GM19035 (cell line): ENCODE results near the gene HSPB1.
"Not testable (repeated sequence)": the region's sequence is repeated elsewhere in the genome, so short reads cannot be mapped to it uniquely, and the experiment has no call there.

ENCODE experiments used
- ATAC-seq: cut with Tn5 transposase; IDR thresholded peaks from one replicate; pipeline ENCODE4 v1.9.1; 2021; ENCODE audit not compliant: unreplicated experiment

The HSPB1 gene

DNA sequence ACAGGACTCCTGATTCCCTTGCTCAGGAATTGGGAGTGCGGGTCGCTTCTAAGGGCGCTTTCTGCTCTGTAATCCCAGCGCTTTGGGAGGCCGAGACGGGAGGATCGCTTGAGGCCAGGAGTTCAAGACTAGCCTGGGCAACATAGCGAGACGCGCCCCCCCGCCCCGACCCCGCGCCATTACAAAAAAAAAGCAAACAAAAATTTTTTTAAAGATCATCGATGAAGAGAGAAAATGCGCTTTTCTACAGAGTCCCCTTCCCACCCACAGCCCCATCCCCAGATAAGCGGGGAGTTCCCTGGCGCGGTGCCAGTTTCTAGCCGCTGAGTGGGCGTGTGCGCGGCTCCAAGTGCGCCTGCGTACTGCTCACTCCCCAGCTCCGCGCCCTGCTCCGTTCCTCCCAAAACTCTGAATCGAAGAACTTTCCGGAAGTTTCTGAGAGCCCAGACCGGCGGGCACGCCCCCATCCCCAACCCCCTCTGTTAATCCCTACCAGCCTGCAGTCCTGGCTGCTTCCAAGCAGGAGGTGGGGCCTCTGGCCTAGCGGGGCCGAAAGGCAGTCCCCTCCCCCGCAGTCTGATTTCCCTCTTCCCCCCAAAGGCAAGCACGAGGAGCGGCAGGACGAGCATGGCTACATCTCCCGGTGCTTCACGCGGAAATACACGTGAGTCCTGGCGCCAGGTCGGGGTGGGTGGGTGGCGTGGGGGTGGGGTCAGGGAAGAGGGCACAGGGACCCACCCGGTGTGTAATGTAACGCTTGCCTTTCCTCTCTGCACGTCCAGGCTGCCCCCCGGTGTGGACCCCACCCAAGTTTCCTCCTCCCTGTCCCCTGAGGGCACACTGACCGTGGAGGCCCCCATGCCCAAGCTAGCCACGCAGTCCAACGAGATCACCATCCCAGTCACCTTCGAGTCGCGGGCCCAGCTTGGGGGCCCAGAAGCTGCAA, 1.0 kb downstream of the HSPB1 start:
- ATAC-seq = peak; percentile 47

DNA sequence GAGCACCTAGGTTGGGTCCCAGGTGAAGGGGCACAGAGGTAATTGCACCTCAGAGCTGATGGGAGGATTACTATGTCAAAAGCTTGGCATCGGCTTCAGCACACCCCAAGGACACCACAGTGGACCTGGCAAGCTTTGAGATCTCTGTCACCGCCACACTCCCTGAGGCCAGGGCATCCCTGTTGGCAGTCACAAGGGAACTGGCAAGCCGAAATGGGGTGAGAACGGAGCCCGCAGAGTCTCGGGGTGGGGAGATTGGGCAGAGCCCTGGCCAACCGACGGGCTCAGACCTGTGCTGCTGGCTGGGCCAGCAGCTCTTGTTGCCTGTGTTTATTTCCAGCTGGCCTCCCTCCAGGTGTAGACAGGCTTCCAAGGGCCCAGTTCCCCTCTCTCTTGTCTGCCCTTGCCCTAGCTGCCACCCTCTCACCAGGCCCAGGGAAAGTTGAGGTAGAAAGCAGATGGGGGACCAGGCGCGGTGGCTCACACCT, 2.5 kb downstream of the HSPB1 start:
- ATAC-seq = no peak

DNA sequence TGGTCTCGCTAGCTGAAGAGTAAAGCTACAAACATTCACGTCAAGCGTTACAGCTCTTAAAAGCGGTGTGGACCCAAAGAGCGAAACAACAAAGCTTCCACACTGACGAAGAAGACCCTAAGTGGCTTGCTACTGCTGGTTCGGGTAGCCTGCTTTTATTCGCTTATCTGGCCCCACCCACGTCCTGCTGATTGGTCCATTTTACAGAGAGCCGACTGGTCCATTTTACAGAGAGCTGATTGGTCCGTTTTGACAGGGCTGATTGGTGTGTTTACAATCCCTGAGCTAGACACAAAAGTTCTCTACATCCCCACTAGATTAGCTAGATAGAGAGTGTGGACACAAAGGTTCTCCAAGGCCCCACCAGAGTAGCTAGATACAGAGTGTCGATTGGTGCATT, 6.4 kb downstream of the HSPB1 start:
- ATAC-seq = not testable (repeated sequence)

DNA sequence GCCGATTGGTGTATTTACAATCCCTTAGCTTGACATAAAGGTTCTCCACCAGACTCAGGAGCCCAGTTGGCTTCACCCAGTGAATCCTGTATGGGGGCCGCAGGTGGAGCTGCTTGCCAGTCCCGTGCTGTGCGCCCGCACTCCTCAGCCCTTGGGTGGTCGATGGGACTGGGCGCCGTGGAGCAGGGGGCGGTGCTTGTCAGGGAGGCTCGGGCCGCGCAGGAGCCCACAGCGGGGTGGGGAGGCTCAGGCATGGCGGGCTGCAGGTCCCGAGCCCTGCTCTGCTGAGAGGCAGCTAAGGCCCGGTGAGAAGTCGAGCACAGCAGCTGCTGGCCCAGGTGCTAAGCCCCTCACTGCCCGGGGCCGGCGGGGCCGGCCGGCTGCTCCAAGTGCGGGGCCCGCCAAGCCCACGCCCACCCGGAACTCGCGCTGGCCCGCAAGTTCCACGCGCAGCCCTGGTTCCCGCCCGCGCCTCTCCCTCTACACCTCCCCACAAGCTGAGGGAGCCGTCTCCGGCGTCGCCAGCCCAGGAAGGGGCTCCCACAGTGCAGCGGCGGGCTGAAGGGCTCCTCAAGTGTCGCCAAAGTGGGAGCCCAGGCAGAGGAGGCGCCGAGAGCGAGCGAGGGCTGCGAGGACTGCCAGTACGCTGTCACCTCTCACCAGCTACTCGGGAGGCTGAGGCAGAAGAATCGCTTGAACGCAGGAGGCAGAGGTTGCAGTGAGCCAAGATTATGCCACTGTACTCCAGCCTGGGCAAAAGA, 7.0 kb downstream of the HSPB1 start:
- not testable (repeated sequence) for ATAC-seq

DNA sequence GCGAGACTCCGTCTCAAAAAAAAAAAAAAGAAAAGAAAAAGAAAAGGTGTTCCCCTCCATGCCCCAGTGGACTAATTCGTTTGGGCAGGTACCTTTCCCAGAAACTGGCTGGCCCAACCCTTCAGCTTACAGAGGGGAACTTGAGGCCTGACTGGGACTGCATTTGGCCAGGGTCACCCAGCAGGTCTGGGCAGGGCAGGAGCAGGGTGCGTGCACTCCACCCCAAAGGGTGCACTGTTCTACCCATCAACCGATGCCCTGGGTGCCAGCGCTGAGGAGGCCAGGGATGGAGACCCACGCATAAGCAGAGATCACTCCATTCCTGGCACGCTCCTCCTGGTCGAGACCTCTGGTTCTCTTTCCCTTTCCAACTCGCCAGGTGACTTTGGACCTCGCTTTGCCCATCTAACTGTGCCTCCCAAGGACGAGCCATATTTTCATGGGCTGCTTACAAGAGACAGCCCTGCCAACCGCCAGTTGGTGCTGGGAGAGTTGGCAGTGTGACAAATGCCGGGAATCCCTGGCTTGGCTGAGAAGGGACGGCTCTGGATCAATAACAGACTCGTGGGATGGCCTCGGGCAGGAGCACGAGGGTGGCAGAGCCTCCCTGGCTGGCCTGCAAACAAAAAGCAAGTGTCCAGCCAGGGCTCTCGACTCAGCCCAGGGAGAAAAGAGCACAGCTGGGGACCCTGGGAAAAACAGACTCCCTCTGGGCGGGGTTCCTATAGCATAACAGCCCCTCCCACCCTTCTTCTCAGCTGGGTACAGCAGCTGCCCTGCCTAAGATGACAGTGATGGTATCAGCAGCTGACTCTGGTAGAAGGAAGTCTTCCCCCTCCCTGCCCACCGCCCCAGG, 7.9 kb downstream of the HSPB1 start:
- ATAC-seq = no peak

DNA sequence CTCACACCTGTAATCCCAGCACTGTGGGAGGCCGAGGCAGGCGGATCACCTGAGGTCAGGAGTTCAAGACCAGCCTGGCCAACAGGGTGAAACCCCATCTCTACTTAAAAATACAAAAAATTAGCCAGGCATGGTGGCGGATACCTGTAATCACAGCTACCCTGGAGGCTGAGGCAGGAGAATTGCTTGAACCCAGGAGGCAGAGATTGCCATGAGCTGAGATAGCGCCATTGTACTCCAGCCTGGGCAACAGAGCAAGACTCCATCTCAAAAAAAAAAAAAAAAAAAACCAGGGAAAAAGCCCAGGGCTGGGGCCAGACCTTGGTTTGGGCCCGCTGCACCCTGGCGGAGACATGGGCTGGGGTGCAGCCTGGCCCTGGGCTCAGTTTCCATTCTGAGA, 9.4 kb downstream of the HSPB1 start:
- ATAC-seq = not testable (repeated sequence)

DNA sequence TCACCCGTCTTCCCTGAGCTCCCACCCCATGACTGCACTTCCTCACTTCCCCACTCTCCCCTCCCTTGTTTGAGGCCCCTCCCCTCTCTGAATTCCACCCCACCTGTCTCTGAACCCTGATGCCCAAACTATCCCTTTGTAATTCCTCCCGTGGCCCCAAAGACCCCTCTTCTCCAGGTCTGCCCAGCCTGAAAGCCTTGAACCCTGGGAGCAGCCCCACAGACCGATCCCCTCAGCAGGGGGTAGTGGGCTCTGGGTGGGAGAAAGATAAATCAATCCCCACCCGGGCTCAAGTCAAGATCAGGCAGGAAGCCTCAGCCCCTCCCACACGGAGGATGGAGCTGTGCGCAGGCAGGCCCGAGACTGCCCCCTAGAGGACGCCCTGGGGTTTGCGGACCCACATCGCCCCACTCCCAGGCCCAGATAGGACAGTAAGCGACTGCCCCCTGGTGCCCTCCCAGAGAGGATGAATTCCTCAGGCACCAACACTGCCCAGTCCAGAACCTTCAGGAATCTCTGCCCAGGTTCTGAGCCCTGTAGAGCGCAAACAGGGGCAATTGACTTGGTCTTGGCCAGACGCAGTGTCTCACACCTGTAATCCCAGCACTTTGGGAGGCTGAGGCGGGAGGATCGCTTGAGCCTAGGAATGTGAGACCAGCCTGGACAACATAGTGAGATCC, 11.7 kb downstream of the HSPB1 start:
- ATAC-seq = no peak

DNA sequence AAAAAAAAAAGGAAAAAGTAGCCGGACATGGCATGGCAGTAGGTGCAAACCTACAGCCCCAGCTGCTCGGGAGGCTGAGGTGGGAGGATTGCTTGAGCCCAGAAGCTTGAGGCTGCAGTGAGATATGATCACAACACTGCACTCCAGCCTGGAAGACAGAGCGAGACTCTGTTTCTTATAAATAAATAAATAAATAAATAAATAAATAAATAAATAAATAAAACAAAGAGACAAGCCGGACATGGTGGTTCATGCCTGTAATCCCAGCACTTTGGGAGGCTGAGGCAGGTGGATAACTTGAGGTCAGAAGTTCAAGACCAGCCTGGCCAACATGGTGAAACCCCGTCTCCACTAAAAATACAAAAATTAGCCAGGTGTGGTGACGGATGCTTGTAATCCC, 12.3 kb downstream of the HSPB1 start:
- ATAC-seq = not testable (repeated sequence)

DNA sequence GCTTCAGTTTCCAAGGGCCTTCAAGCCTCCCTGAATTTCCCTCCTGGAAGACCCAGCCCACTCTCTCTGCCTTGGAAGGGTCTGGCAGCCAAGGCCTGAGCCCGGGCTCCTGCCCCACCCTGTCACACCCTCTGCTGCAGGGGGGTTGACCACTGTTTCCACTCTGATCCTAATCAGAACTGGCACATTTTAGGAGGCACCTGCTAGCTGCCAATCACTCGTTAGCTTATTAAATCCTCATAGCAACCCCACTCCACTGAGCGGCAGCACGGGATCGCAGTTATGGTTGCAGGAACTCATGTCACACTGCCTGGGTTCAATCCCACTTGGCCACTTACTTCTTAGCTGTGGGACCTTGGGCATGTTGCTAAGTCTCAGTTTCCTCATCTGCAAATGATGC, 12.9 kb downstream of the HSPB1 start:
- no peak for ATAC-seq

DNA sequence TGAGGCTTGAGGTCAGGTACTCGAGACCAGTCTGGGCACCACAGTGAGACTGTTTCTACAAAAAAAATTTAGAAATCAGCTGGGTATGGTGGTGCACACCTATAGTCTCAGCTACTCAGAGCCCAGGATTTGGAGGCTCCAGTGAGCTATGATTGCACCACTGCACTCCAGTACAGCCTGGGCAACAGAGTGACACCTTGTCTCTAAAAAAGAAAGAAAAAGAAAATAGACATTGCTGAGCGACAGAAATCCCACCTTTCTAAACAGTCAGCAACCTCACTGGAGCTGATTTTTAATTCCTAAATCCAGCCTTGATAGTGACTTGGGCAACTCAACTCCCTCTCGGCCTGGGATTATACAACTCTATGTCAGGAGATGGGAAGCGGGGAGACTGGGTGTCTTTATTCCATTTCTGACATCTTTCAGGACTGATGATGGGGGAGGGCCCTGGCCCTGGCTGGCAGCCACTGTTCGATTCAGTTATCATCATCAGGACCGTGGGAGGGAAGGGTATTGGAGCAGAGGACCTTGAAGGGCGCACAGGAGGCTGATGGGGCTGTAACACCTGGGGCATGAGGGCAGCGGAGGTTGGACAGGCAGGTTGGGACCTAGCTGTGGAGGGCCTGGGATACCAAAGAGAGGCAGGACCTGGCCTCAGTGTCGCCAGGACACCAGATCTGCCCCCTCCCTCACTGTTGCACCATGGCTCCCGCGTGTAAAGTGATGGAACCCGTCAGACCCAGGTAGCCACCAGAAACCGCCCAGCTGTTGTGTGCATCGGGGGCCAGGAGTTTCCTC, 14.7 kb downstream of the HSPB1 start:
- ATAC-seq = no peak

DNA sequence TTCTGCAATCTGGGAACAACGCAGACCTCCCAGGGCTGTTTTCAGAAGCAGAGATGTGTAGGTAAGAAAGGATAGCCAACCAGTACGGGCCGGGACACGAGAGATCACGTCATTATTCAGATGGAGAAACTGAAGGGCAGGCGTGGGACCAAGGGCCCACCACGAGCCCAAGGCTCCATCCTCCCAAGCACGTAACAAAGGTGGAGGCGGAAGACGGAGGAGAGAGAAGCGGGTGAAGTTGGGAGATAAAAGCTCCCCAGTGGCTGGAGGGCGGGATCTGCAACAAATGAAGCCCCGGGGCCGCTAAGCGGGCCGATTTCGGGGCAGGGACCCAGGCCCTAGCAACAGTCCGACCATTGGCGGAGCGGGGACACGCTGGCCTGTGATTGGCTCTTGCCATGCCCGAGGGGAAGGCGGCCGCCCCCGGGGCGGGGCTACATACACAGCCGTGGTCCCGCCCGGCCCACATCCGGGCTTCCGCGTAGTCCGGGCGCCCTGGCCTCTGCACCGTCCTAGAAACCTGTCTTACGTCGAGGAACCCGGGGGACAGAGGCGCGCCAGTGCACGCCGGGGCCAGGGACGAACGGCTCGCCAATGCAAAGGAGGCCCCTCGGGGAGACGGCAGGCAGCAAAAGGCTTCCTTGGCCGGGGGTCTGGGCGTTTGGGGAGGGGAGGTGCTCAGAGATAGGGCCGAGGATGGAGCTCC, 15.5 kb downstream of the HSPB1 start:
- ATAC-seq = peak; percentile 87

DNA sequence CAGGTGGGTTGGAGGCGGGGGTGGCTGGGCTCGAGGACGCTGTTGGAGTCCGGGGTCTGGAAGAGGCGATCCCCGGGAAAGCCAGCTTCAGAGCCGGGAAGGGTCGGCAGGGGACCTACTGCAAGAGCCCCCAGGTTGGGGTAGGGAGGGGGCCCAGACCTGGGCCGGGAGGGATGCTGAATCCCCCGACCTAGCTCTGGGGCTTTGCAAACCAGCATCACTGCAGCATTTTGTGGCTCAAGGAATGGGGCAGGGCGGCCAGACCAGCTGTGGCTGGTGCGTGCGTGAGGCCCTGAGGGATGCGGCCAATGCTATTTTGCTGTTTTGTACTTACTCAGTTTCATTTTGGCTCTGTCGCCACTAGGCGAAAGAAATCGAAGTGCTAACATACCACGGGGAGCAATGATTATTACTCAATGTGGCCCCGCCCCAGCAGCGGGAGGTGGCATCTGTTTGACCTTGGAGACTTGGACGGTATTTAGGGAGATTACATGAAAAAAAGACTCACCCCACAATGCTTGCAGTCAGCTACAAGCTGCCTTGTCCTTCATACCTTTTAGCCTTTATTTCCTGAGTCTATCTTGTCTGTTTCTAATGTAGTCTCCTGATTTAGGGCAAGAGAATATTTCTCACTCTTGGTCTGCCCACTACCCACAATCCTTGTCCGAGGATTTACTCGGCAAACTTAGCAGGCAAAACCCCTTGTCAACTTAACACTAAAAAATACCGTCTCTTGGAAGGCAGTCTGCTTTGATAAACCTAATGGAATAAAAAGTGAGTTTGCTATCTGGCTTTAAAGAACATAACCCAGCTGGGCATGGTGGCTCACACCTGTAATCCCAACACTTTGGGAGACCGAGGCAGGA, 16.2 kb downstream of the HSPB1 start:
- peak; percentile 48 for ATAC-seq

DNA sequence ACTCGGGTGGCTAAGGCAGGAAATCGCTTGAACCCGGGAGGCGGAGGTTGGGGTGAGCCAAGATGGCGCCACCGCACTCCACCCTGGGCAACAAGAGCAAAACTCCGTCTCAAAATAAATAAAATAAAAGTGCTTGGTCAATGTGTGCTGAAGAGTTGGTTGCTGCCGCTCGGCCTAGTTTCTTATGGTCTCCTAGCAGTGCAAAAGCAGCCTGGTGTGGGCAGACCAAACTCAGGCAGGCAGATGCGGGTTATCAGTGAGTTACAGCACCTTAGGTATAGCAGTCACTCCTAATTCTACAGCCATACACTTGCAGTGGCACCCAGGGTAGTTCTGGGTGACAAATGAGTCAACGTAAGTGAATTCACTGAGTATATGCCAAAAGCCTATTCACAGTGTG, 22.6 kb downstream of the HSPB1 start:
- ATAC-seq = no peak

DNA sequence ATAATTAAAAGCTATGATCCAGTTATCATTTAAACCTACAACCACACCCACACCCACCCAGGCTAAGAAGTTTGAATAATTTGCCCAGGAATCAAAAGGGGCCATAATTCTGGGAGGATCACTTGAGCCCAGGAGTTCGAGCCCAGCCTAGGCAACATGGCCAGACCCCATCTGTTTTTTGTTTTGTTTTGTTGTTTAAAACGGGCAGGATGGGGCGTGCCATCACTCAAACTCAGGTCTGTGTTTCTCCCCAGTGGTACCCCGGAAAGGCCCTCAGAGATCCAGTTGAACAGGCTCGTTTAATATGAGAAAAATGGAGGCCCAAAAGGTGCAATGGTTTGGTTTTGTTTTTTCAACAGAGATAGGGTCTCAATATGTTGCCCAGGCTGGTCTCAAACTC, 23.3 kb downstream of the HSPB1 start:
- no peak for ATAC-seq

DNA sequence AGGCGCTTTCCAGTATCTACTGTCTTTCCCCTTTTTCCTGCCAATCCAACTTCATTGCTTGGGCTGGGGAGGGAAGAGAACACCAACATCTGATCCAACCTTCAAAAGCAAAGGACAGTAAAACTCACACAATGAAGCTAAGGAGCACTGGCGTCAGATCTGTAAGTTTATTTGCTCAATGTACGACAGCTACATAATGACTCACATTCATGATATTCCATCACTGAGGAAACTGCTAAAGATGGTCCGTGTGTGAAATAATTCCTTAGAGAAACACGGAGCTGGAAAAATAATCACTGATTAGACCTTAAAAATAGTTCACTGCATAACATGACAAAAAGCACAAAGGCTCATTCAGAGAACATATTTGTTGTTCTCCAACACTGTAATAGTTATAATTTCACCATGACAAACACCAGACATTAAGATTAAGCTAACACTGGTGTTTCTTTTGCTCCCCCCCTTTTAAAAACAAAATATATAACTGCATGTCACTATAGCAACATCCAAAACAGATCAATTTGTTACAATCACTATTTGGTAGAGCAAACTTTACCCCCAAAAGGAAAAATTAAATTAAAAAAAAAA, 24.3 kb downstream of the HSPB1 start:
- no peak for ATAC-seq

DNA sequence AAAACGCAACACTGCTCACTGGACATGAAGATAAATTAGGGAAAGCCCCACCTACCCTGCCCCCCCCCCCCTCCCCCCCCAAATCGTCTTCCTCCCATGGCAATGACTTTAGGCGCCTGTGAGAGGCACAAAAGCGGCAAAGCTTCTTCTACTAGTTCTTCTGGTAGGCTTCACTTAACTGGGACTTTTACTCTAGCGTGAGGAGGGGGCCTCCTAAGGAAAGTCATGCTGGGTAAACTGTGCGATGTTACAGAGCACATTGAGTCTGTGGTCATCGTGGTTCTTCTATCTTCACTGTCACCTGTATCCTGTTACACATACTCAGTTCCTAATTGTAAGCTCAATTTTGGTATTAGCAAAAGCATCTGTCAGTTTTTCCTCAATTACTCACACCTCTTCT, 25.1 kb downstream of the HSPB1 start:
- ATAC-seq = no peak

DNA sequence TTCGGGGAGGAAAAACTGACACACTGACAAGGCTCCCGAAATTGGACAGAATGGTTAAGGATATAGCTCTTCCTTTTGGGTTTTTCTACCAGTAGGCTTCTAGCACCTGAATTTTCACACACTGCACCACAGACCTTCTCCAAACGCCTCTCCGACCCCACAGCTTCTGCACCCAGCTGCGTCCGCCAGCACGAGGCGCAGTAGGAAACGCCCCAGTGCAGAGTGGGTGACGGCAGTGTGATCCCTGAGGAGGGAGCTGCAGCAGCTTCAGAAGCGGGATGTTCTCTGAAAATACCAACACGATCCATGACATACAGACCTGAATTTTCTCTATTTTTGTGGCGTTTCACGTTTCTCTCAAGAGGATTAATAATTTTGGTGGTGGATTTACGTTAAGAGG, 25.9 kb downstream of the HSPB1 start:
- ATAC-seq = no peak

DNA sequence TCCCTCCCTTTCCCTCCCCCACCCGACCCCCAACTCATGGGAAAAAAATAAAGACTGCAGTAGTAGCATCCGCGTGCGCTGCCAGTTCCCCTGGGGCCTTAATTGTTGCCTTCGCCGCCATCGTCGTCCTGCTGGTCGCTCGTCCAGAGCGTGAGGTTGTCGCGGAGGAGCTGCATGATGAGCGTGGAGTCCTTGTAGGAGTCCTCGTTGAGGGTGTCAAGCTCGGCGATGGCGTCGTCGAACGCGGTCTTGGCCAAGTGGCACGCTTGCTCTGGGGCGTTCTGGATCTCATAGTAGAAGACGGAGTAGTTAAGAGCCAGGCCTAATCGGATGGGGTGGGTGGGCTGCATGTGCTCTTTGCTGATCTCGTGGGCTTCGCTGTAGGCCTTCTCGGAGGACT, 27.0 kb downstream of the HSPB1 start:
- ATAC-seq = no peak
